Measurements from ENCODE around the gene THEMIS2. TPM values are rescaled to one million over a fixed set of nuclear protein-coding genes. Genes with fewer than 3 reads are reported as not detected.

THEMIS2 gene
- polyA plus RNA-seq, 3 donors: 306 to 618 (median 344) TPM

GRCh38 chr1:27876341-27877114 is 4.2 kb downstream of the THEMIS2 start:
- DNase-seq: no peak
- H3K36me3 ChIP-seq (replicated peaks in 1 of 2; ENCODE audit: control insufficient read depth in 1 of 2, insufficient read depth in 2 of 2, low read length in 2 of 2): peaks cover 51 to 56% of the 10 kb centered on the region in 2 donors
- Mint-ChIP-seq H3K27ac (peak overlapping the region; percentile 90 to 99 (median 99)), H3K27me3 (ENCODE audit: low read depth in 3 of 3) (peaks cover 0 to 2% (median 1%) of the 10 kb centered on the region in 3 donors), H3K36me3 (peaks cover 61 to 79% of the 10 kb centered on the region in 2 donors), H3K9me3 (peaks cover 0 to 4% (median 2%) of the 10 kb centered on the region in 7 donors), H3K4me3 (peak overlapping the region; percentile 56 to 71), H3K4me1 (peaks cover 65% of the 10 kb centered on the region)
- no peaks in the 10 kb centered on the region for H3K27me3 ChIP-seq (ENCODE audit: control insufficient read depth in 2 of 2, insufficient read depth in 2 of 2, low read length in 2 of 2)
- TF ChIP-seq CTCF (IDR thresholded peaks at IDR 0.05): no peak
- peaks cover 98% of the 10 kb centered on the region for H3K79me2 ChIP-seq (ENCODE audit: insufficient read depth, low read length)
- H3K4me2 ChIP-seq (replicated peaks; ENCODE audit: extremely low read depth, low read length, poor library complexity, severe bottlenecking): peak overlapping the region; percentile 38
- peak overlapping the region in 1 of 3 experiments; percentile 54 for H3K4me3 ChIP-seq (replicated peaks in 1 of 3; ENCODE audit: low read depth in 2 of 3, low read length in 3 of 3)
- H3K4me1 ChIP-seq (ENCODE audit: control insufficient read depth in 1 of 2, insufficient read depth in 2 of 2, low read length in 2 of 2): peaks cover 80 to 88% of the 10 kb centered on the region in 2 donors
- peak overlapping the region; percentile 98 for H3K9ac ChIP-seq (ENCODE audit: insufficient read depth, low read length, poor library complexity, severe bottlenecking)
- H2AFZ ChIP-seq (ENCODE audit: insufficient read depth, low read depth, low read length, poor library complexity, severe bottlenecking): no peak overlapping the region
- H3K27ac ChIP-seq (ENCODE audit: low read depth in 1 of 2, low read length in 2 of 2): peak overlapping the region; percentile 96 to 99
- intact Hi-C loops (cut with micrococcal nuclease): no loop called here
- H3K9me3 ChIP-seq (replicated peaks in 1 of 2; ENCODE audit: control insufficient read depth in 1 of 2, insufficient read depth in 1 of 2, low read length in 2 of 2): no peaks in the 10 kb centered on the region
- 90% methylated on average over 15 of the region's 18 CpGs for WGBS (ENCODE audit: insufficient coverage)
- H4K20me1 ChIP-seq (ENCODE audit: insufficient read depth, low read length): peaks cover 73% of the 10 kb centered on the region

DNA sequence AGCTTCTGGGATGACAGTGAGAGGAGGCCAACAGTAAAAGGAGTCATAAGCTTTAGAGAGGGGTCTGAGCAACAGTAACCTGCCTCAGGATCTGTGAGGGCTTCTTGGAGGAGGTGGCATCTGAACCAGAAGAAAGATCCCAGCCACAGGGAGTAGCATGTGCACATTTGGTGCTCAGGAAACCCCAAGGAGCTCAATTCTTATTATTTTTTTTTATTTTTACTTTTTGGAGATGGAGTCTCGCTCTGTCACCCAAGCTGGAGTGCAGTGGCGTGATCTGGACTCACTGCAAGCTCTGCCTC is 4.7 kb downstream of the THEMIS2 start:
- DNase-seq: no peak
- Mint-ChIP-seq H3K4me3 (peak overlapping the region; percentile 56 to 71), H3K27me3 (ENCODE audit: low read depth in 3 of 3) (peaks cover 0 to 2% (median 1%) of the 10 kb centered on the region in 3 donors), H3K4me1 (peaks cover 65% of the 10 kb centered on the region), H3K36me3 (peaks cover 66 to 85% of the 10 kb centered on the region in 2 donors), H3K27ac (peak overlapping the region; percentile 90 to 99 (median 99)), H3K9me3 (peaks cover 0 to 4% (median 2%) of the 10 kb centered on the region in 7 donors)
- no CpG with 5 or more reads among the region's 2 CpGs for WGBS (ENCODE audit: insufficient coverage)
- Histone ChIP-seq H3K27ac (ENCODE audit: low read depth in 1 of 2, low read length in 2 of 2) (peak overlapping the region; percentile 96 to 99), H3K27me3 (ENCODE audit: control insufficient read depth in 2 of 2, insufficient read depth in 2 of 2, low read length in 2 of 2) (no peaks in the 10 kb centered on the region), H3K4me1 (ENCODE audit: control insufficient read depth in 1 of 2, insufficient read depth in 2 of 2, low read length in 2 of 2) (peaks cover 80 to 88% of the 10 kb centered on the region in 2 donors), H2AFZ (ENCODE audit: insufficient read depth, low read depth, low read length, poor library complexity, severe bottlenecking) (no peak overlapping the region), H4K20me1 (ENCODE audit: insufficient read depth, low read length) (peaks cover 77% of the 10 kb centered on the region), H3K9me3 (replicated peaks in 1 of 2; ENCODE audit: control insufficient read depth in 1 of 2, insufficient read depth in 1 of 2, low read length in 2 of 2) (no peaks in the 10 kb centered on the region), H3K4me3 (replicated peaks in 1 of 3; ENCODE audit: low read depth in 2 of 3, low read length in 3 of 3) (peak overlapping the region in 1 of 3 experiments; percentile 54), H3K4me2 (replicated peaks; ENCODE audit: extremely low read depth, low read length, poor library complexity, severe bottlenecking) (peak overlapping the region; percentile 38), H3K9ac (ENCODE audit: insufficient read depth, low read length, poor library complexity, severe bottlenecking) (peak overlapping the region; percentile 33), H3K79me2 (ENCODE audit: insufficient read depth, low read length) (peaks cover 98% of the 10 kb centered on the region), H3K36me3 (replicated peaks in 1 of 2; ENCODE audit: control insufficient read depth in 1 of 2, insufficient read depth in 2 of 2, low read length in 2 of 2) (peaks cover 55 to 61% of the 10 kb centered on the region in 2 donors)
- intact Hi-C loops (cut with micrococcal nuclease): no loop called here
- no peak for TF ChIP-seq CTCF (IDR thresholded peaks at IDR 0.05)

Measured in CD14-positive monocyte (primary cell).